ENCODE measurements around the gene HCFC1.

Gene HCFC1

GRCh38 chrX:153922932-153923857 is 48.4 kb downstream of the HCFC1 start:
- DNase-seq (ENCODE audit: low spot score), result peak; percentile 84

- no peak for DNase-seq (ENCODE audit: low spot score)
Measured at GRCh38 chrX:153921511-153922446, 49.8 kb downstream of the HCFC1 start.

GRCh38 chrX:153921070-153921469 is 50.5 kb downstream of the HCFC1 start:
- no peak for DNase-seq (ENCODE audit: low spot score)

- DNase-seq (ENCODE audit: low spot score), result no peak
Measured at GRCh38 chrX:153920546-153920945, 51.1 kb downstream of the HCFC1 start.

GRCh38 chrX:153919281-153919680 is 52.3 kb downstream of the HCFC1 start:
- DNase-seq (ENCODE audit: low spot score), result no peak

GRCh38 chrX:153917869-153918268 is 53.7 kb downstream of the HCFC1 start:
- DNase-seq (ENCODE audit: low spot score), result no peak

- DNase-seq (ENCODE audit: low spot score), result no peak
Measured at GRCh38 chrX:153913701-153914100, 57.9 kb downstream of the HCFC1 start.

- no peak for DNase-seq (ENCODE audit: low spot score)
Measured at GRCh38 chrX:153913211-153913610, 58.4 kb downstream of the HCFC1 start.

- no peak for DNase-seq (ENCODE audit: low spot score)
Measured at GRCh38 chrX:153911798-153912197, 59.8 kb downstream of the HCFC1 start.

- DNase-seq (ENCODE audit: low spot score), result no peak
Measured at GRCh38 chrX:153910446-153910845, 61.2 kb downstream of the HCFC1 start.

- no peak for DNase-seq (ENCODE audit: low spot score)
Measured at GRCh38 chrX:153909980-153910360, 61.6 kb downstream of the HCFC1 start.

- DNase-seq (ENCODE audit: low spot score), result peak; percentile 77
Measured at GRCh38 chrX:153909024-153909979, 62.3 kb downstream of the HCFC1 start.

GRCh38 chrX:153908219-153908860 is 63.3 kb downstream of the HCFC1 start:
- DNase-seq (ENCODE audit: low spot score), result peak; percentile 78

GRCh38 chrX:153907456-153907855 is 64.2 kb downstream of the HCFC1 start:
- DNase-seq (ENCODE audit: low spot score), result no peak

- DNase-seq (ENCODE audit: low spot score), result no peak
Measured at GRCh38 chrX:153906126-153906917, 65.3 kb downstream of the HCFC1 start.

- DNase-seq (ENCODE audit: low spot score), result peak; percentile 73
Measured at GRCh38 chrX:153905481-153906095, 66.0 kb downstream of the HCFC1 start.

GRCh38 chrX:153903991-153904957 is 67.3 kb downstream of the HCFC1 start, which contains the start of gene AVPR2:
Gene AVPR2, plus strand, starts transcription at chrX:153904673. Its CDS starts 473 bp downstream, at chrX:153905146.
- DNase-seq (ENCODE audit: low spot score), result no peak

- DNase-seq (ENCODE audit: low spot score), result no peak
Measured at GRCh38 chrX:153903238-153903980, 68.2 kb downstream of the HCFC1 start.

Measured in cerebellar cortex (tissue), 1 donor.